CD1c-positive myeloid dendritic cell (primary cell): Measurements from ENCODE around the gene MRPL54.

Experiments
- DNase-seq: peaks from one replicate; pipeline ENCODE4 v3.0.0-alpha.2; 2016; ENCODE audit errors: extremely low spot score

MRPL54 gene

GRCh38 chr19:3762501-3763459 is at the start of gene MRPL54:
Gene MRPL54, plus strand, starts transcription at chr19:3762682. Its CDS starts 19 bp downstream, at chr19:3762701.
- DNase-seq, result peak; percentile 100

GRCh38 chr19:3716147-3716668 is 46.3 kb upstream of the MRPL54 start:
- DNase-seq, result no peak

GRCh38 chr19:3719868-3720267 is 42.6 kb upstream of the MRPL54 start:
- no peak for DNase-seq

GRCh38 chr19:3720349-3720917 is 42.0 kb upstream of the MRPL54 start:
- DNase-seq, result no peak

GRCh38 chr19:3721131-3721886 is 41.2 kb upstream of the MRPL54 start:
- DNase-seq, result peak; percentile 87

GRCh38 chr19:3721887-3722442 is 40.5 kb upstream of the MRPL54 start:
- no peak for DNase-seq

- DNase-seq, result no peak
These were observed 39.9 kb upstream of the MRPL54 start for GRCh38 chr19:3722443-3723109.

- DNase-seq, result no peak
These were observed 39.4 kb upstream of the MRPL54 start for GRCh38 chr19:3723110-3723488.

GRCh38 chr19:3723883-3724282 is 38.6 kb upstream of the MRPL54 start:
- no peak for DNase-seq

GRCh38 chr19:3725121-3725520 is 37.4 kb upstream of the MRPL54 start:
- DNase-seq, result no peak

GRCh38 chr19:3725640-3726310 is 36.7 kb upstream of the MRPL54 start:
- no peak for DNase-seq

GRCh38 chr19:3730457-3730958 is 32.0 kb upstream of the MRPL54 start:
- no peak for DNase-seq

- DNase-seq, result no peak
These were observed 30.4 kb upstream of the MRPL54 start for GRCh38 chr19:3732108-3732507.

- DNase-seq, result no peak
These were observed 28.8 kb upstream of the MRPL54 start for GRCh38 chr19:3733549-3734309.

GRCh38 chr19:3734310-3734600 is 28.2 kb upstream of the MRPL54 start:
- no peak for DNase-seq

- no peak for DNase-seq
These were observed 26.3 kb upstream of the MRPL54 start for GRCh38 chr19:3736106-3736724.

GRCh38 chr19:3737487-3738205 is 24.8 kb upstream of the MRPL54 start:
- no peak for DNase-seq

- no peak for DNase-seq
These were observed 23.8 kb upstream of the MRPL54 start for GRCh38 chr19:3738477-3739220.
